ENCODE data around the gene FAM181B. TPM values are rescaled to one million over a fixed set of nuclear protein-coding genes. Genes with fewer than 3 reads are reported as not detected.

The FAM181B gene, protein sequence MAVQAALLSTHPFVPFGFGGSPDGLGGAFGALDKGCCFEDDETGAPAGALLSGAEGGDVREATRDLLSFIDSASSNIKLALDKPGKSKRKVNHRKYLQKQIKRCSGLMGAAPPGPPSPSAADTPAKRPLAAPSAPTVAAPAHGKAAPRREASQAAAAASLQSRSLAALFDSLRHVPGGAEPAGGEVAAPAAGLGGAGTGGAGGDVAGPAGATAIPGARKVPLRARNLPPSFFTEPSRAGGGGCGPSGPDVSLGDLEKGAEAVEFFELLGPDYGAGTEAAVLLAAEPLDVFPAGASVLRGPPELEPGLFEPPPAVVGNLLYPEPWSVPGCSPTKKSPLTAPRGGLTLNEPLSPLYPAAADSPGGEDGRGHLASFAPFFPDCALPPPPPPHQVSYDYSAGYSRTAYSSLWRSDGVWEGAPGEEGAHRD
- under 1 TPM in 2 of 4 donors, not detected in 2; 0.07 to 0.11 TPM for total RNA-seq

GRCh38 chr11:82733444-82734119 lies at the start of gene FAM181B:
Gene FAM181B (minus strand): TSS chr11:82733864. CDS start chr11:82733729, 135 bp downstream.
- DNase-seq (no peak), ATAC-seq (peak; percentile 21 to 39)
- Histone ChIP-seq H3K27ac (no peak within 1 kb of the TSS), H3K27me3 (peaks cover 26 to 38% (median 28%) of the 10 kb centered on the region in 3 donors), H3K4me3 (peak within 1 kb of the TSS; percentile 52 to 63 (median 54)), H3K36me3 (no peaks in the 10 kb centered on the region), H3K4me1 (peaks cover 0 to 7% of the 10 kb centered on the region in 2 donors), H3K9me3 (no peaks in the 10 kb centered on the region)
- TF ChIP-seq CTCF (IDR thresholded peaks at IDR 0.05 in 4 of 5, conservative IDR thresholded peaks at IDR 0.05 in 1 of 5) (no peak), POLR2A (IDR thresholded peaks at IDR 0.05) (no peak)
- in situ Hi-C loops (cut with MboI; ENCODE audit: low sequenced_read_pairs in 4 of 4): no loop called here
- intact Hi-C loops (cut with DNase I; ENCODE audit: low total_unique reads): no loop called here

DNA sequence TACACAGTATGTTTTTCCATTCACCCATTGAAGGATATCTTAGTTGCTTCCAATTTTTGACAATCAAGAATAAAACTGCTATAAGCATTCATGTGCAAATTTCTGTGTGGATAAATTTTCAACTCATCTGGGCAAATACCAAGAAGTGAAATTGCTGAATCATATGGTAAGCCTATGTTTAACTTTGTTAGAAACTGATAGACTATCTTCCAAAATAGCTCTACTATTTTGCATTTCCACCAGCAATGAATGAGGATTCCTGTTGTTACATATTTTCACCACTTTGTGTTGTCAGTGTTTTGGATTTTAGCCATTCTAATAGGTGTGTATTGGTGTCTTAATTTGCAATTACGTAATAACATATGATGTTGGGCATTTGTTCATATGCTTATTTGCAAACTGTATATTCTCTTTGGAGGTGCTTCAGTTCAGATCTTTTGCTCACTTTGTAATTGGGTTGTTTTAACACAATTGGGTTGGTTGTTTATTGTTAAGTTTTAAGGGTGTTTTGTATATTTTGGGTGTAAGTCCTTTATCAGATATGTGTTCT lies 49.2 kb upstream of the FAM181B start:
- DNase-seq (no peak), ATAC-seq (no peak)

GRCh38 chr11:82778776-82779175 lies 45.1 kb upstream of the FAM181B start:
- in situ Hi-C loops (cut with MboI; ENCODE audit: low sequenced_read_pairs in 4 of 4) (no loop called here), intact Hi-C loops (cut with DNase I; ENCODE audit: low total_unique reads) (no loop called here)
- H3K27me3 ChIP-seq: no peaks in the 10 kb centered on the region
- no peaks in the 10 kb centered on the region for H3K9me3 ChIP-seq
- no peak overlapping the region for H3K27ac ChIP-seq
- TF ChIP-seq CTCF (IDR thresholded peaks at IDR 0.05 in 4 of 5, conservative IDR thresholded peaks at IDR 0.05 in 1 of 5): no peak
- DNase-seq (no peak), ATAC-seq (no peak)
- no peaks in the 10 kb centered on the region for H3K4me1 ChIP-seq
- no peak overlapping the region for H3K4me3 ChIP-seq
- H3K36me3 ChIP-seq: no peaks in the 10 kb centered on the region

More for the DNA sequence above, 49.2 kb upstream of the FAM181B start:
- Histone ChIP-seq H3K27ac (no peak overlapping the region), H3K4me1 (no peaks in the 10 kb centered on the region), H3K36me3 (no peaks in the 10 kb centered on the region), H3K27me3 (no peaks in the 10 kb centered on the region), H3K9me3 (no peaks in the 10 kb centered on the region), H3K4me3 (no peak overlapping the region)
- intact Hi-C loops (cut with DNase I; ENCODE audit: low total_unique reads) (no loop called here), in situ Hi-C loops (cut with MboI; ENCODE audit: low sequenced_read_pairs in 4 of 4) (no loop called here)
- TF ChIP-seq POLR2A (IDR thresholded peaks at IDR 0.05) (no peak), CTCF (IDR thresholded peaks at IDR 0.05 in 4 of 5, conservative IDR thresholded peaks at IDR 0.05 in 1 of 5) (no peak)

GRCh38 chr11:82776377-82776776 lies 42.7 kb upstream of the FAM181B start:
- no peaks in the 10 kb centered on the region for H3K4me1 ChIP-seq
- no peak for TF ChIP-seq POLR2A (IDR thresholded peaks at IDR 0.05)
- no peak for TF ChIP-seq CTCF (IDR thresholded peaks at IDR 0.05 in 4 of 5, conservative IDR thresholded peaks at IDR 0.05 in 1 of 5)
- DNase-seq (no peak), ATAC-seq (no peak)
- no peaks in the 10 kb centered on the region for H3K36me3 ChIP-seq
- intact Hi-C loops (cut with DNase I; ENCODE audit: low total_unique reads): no loop called here
- no peak overlapping the region for H3K27ac ChIP-seq
- no peaks in the 10 kb centered on the region for H3K27me3 ChIP-seq
- no peak overlapping the region for H3K4me3 ChIP-seq
- no peaks in the 10 kb centered on the region for H3K9me3 ChIP-seq
- in situ Hi-C loops (cut with MboI; ENCODE audit: low sequenced_read_pairs in 4 of 4): no loop called here

Data from gastrocnemius medialis (tissue), 4 donors.